Activated B cell treated with CpG ODN at 0.5 μM for 24 hours (primary cell): ENCODE measurements around the gene TYW3. TPM values are rescaled to one million over a fixed set of nuclear protein-coding genes. Genes with fewer than 3 reads are reported as not detected.
"Not testable (repeated sequence)": the region's sequence is repeated elsewhere in the genome, so short reads cannot be mapped to it uniquely, and the experiment has no call there.

Experiments
- ATAC-seq: fragments of 200-7000 bp; cut with Tn5 transposase; one replicate; pipeline ENCODE4 v1.10.0; 2021; ENCODE audit warnings: low read depth, mild to moderate bottlenecking, moderate library complexity
- CTCF ChIA-PET: fragments of 350-600 bp; sonication (Branson Sonifier 250); formaldehyde crosslinking; loops from one replicate; lab custom pipeline; 2021; ENCODE audit warnings: antibody characterized with exemption; lab: Charles Lee
- POLR2A ChIA-PET: fragments of 350-600 bp; sonication (Branson Sonifier 250); formaldehyde crosslinking; loops from one replicate; lab custom pipeline; 2021; ENCODE audit warnings: antibody characterized with exemption; lab: Charles Lee
- DNase-seq: peaks from one replicate; pipeline ENCODE4 v3.0.0; 2022
- H3K27ac Mint-ChIP-seq: one replicate; pipeline ENCODE4 v1.8.0; 2020; ENCODE audit warnings: mixed read lengths
- H3K27me3 Mint-ChIP-seq: one replicate; pipeline ENCODE4 v1.8.0; 2021; ENCODE audit warnings: mixed read lengths
- H3K36me3 Mint-ChIP-seq: one replicate; pipeline ENCODE4 v1.8.0; 2021; ENCODE audit warnings: low read depth, mixed read lengths
- H3K4me1 Mint-ChIP-seq: one replicate; pipeline ENCODE4 v1.8.0; 2021; ENCODE audit warnings: mixed read lengths
- H3K4me3 Mint-ChIP-seq: one replicate; pipeline ENCODE4 v1.8.0; 2020; ENCODE audit warnings: mild to moderate bottlenecking, mixed read lengths
- H3K9me3 Mint-ChIP-seq: one replicate; pipeline ENCODE4 v1.8.0; 2020; ENCODE audit warnings: mixed read lengths
- intact Hi-C: fragments of 100-400 bp; cut with micrococcal nuclease; formaldehyde crosslinking; loops from one replicate; pipeline ENCODE4 v1.15.1; 2024
- total RNA-seq: library from RNA; stranded (reverse); gene quantifications from 2 replicates; pipeline ENCODE4 v1.2.3, GENCODE V29; 2022
- TF ChIP-seq, protein P1 (sequence below): fragments of 200-600 bp; IDR thresholded peaks from one replicate; pipeline ENCODE4 v1.8.0; 2022; ENCODE audit warnings: antibody characterized with exemption, mild to moderate bottlenecking

TYW3 gene
- total RNA-seq, 1 donor from 2014 or later, result 32.6 TPM

DNA sequence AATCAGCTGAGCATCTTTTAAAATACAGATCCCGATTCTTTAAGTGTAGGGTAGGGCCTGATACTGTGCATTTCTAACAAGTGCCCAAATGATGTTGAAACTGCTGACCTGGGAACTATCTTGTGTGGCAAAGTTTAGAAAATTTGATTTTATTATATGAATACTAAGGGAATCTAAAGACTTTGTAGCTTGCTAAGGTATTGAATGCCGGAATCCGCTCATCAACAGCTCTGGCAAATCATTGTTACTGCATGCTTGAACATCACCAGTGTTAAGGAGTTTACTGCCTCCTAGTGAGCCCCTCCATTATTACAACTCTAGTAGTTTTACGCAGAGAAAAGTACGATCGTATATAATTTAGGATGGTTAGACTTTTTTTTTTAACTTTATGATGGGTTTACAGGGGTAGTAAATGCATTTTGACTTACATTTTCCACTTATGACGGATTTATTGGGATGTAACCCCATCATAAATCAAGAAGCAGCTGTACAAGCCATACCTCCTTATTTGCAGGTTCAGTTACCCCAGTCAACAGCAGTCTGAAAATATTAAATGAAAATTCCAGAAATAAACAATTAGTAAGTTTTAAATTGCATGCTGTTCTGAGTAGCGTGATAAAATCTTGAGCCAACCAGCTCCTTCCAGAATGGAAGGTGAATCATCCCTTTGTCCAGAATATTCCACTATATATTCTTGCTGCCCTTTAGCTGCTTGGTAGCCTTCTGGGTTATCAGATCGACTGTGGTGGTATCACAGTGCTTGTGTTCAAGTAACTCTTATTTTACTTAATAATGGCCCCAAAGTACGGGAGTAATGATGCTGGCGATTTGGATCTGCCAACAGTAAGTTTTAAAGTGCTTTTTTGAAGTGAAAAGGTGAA lies 892 bp downstream of the TYW3 start:
- peaks cover 45% of the 10 kb centered on the region for H3K36me3 Mint-ChIP-seq
- H3K4me1 Mint-ChIP-seq, result peaks cover 40% of the 10 kb centered on the region
- TF ChIP-seq, protein P1, sequence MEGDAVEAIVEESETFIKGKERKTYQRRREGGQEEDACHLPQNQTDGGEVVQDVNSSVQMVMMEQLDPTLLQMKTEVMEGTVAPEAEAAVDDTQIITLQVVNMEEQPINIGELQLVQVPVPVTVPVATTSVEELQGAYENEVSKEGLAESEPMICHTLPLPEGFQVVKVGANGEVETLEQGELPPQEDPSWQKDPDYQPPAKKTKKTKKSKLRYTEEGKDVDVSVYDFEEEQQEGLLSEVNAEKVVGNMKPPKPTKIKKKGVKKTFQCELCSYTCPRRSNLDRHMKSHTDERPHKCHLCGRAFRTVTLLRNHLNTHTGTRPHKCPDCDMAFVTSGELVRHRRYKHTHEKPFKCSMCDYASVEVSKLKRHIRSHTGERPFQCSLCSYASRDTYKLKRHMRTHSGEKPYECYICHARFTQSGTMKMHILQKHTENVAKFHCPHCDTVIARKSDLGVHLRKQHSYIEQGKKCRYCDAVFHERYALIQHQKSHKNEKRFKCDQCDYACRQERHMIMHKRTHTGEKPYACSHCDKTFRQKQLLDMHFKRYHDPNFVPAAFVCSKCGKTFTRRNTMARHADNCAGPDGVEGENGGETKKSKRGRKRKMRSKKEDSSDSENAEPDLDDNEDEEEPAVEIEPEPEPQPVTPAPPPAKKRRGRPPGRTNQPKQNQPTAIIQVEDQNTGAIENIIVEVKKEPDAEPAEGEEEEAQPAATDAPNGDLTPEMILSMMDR, result no peak
- ATAC-seq (peak; percentile 61), DNase-seq (no peak)
- peak overlapping the region; percentile 97 for H3K27ac Mint-ChIP-seq
- ChIA-PET POLR2A (interaction anchor here (0.9 to 1.7 kb wide), 4 partner anchors 58 to 1052 kb away, joined by 3 to 12 read pairs (median 4); partner anchors contain the start of genes FPGT, LRRIQ3 and RABGGTB), CTCF (interaction anchor here (0.7 to 1.7 kb wide), 11 partner anchors 11 to 535 kb away, joined by 3 to 6 read pairs (median 3); partner anchors contain the start of gene FPGT)
- no peaks in the 10 kb centered on the region for H3K9me3 Mint-ChIP-seq
- intact Hi-C loops, result loop anchor here (1.0 to 10.0 kb wide), 4 partner anchors 82 to 1053 kb away; partner anchors contain the start of genes ACADM, FPGT, LRRIQ3 and RABGGTB
- peak overlapping the region; percentile 96 for H3K4me3 Mint-ChIP-seq
- H3K27me3 Mint-ChIP-seq, result no peaks in the 10 kb centered on the region

DNA sequence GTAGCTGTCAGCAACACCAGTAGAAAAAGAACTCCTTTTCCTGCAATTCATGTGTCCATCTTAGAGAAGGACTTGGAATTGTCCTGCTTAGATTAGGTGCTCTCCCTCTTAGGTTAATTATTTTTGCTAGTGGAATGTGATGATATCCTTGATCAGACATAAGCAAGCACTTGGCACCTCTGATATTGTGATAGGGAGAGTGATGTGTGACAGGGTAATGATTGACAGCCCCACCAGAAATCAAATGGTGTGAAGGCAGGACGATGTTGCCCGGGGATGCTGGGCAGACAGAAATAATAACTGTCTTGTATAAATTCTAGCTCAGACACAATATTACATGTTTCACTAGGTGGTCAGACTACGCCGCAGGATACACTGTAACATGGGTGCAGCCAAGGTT lies 4.4 kb downstream of the TYW3 start:
- H3K36me3 Mint-ChIP-seq, result peaks cover 65% of the 10 kb centered on the region
- H3K4me1 Mint-ChIP-seq, result peaks cover 25% of the 10 kb centered on the region
- peaks cover 5% of the 10 kb centered on the region for H3K9me3 Mint-ChIP-seq
- ChIA-PET CTCF (no interaction called here), POLR2A (no interaction called here)
- TF ChIP-seq, protein P1, result no peak
- intact Hi-C loops, result loop anchor here (10.0 kb wide), 1 partner anchor 987 kb away; the partner anchor contains the start of gene ACADM
- no peaks in the 10 kb centered on the region for H3K27me3 Mint-ChIP-seq
- no peak overlapping the region for H3K4me3 Mint-ChIP-seq
- ATAC-seq, result no peak
- H3K27ac Mint-ChIP-seq, result no peak overlapping the region
- no peak for DNase-seq

GRCh38 chr1:74740307-74740980 lies 7.5 kb downstream of the TYW3 start:
- H3K27ac Mint-ChIP-seq, intact Hi-C loops, DNase-seq, ATAC-seq, H3K4me1 Mint-ChIP-seq, H3K4me3 Mint-ChIP-seq, H3K9me3 Mint-ChIP-seq, POLR2A ChIA-PET, CTCF ChIA-PET, H3K27me3 Mint-ChIP-seq: not testable (repeated sequence)
- peaks cover 79% of the 10 kb centered on the region for H3K36me3 Mint-ChIP-seq

DNA sequence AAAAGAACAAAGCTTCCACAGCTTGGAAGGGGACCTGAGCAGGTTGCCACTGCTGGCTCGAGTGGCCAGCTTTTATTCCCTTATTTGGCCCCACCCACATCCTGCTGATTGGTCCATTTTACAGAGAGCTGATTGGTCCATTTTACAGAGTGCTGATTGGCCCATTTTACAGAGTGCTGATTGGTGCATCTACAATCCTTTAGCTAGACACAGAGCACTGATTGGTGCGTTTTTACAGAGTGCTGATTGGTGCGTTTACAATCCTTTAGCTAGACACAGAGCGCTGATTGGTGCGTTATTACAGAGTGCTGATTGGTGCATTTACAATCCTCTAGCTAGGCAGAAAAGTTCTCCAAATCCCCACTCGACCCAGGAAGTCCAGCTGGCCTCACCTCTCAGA lies 12.3 kb downstream of the TYW3 start:
- H3K4me1 Mint-ChIP-seq, CTCF ChIA-PET, H3K4me3 Mint-ChIP-seq, POLR2A ChIA-PET, H3K9me3 Mint-ChIP-seq, ATAC-seq, intact Hi-C loops, H3K27ac Mint-ChIP-seq, H3K27me3 Mint-ChIP-seq, DNase-seq: not testable (repeated sequence)
- peaks cover 87% of the 10 kb centered on the region for H3K36me3 Mint-ChIP-seq

GRCh38 chr1:74748960-74749359 lies 16.0 kb downstream of the TYW3 start:
- no peaks in the 10 kb centered on the region for H3K4me1 Mint-ChIP-seq
- H3K9me3 Mint-ChIP-seq, result no peaks in the 10 kb centered on the region
- no peak overlapping the region for H3K27ac Mint-ChIP-seq
- CTCF ChIA-PET, result no interaction called here
- H3K4me3 Mint-ChIP-seq, result no peak overlapping the region
- peaks cover 84% of the 10 kb centered on the region for H3K36me3 Mint-ChIP-seq
- DNase-seq (no peak), ATAC-seq (no peak)
- TF ChIP-seq, protein P1, result no peak
- POLR2A ChIA-PET, result no interaction called here
- intact Hi-C loops, result no loop called here
- H3K27me3 Mint-ChIP-seq, result no peaks in the 10 kb centered on the region

GRCh38 chr1:74753104-74753503 lies 20.2 kb downstream of the TYW3 start:
- no peaks in the 10 kb centered on the region for H3K4me1 Mint-ChIP-seq
- no peak overlapping the region for H3K4me3 Mint-ChIP-seq
- intact Hi-C loops, result no loop called here
- ChIA-PET POLR2A (no interaction called here), CTCF (no interaction called here)
- TF ChIP-seq, protein P1, result no peak
- no peak for DNase-seq
- H3K9me3 Mint-ChIP-seq, result peaks cover 10% of the 10 kb centered on the region
- H3K27me3 Mint-ChIP-seq, result no peaks in the 10 kb centered on the region
- H3K27ac Mint-ChIP-seq, result no peak overlapping the region
- no peak for ATAC-seq
- H3K36me3 Mint-ChIP-seq, result peaks cover 88% of the 10 kb centered on the region
